Retinal pigment epithelial cell (primary cell): Measurements from ENCODE around the gene TMEM135.
"Not testable (repeated sequence)": the region's sequence is repeated elsewhere in the genome, so short reads cannot be mapped to it uniquely, and the experiment has no call there.

ENCODE experiments used
- DNase-seq: peaks from one replicate; pipeline ENCODE4 v3.0.0-alpha.2; 2010; ENCODE audit warnings: low read depth
- H3K4me3 ChIP-seq: 2 replicates; pipeline ENCODE4 v1.5.1; 2011; ENCODE audit warnings: mild to moderate bottlenecking, low read length, control low read depth, moderate library complexity
- TF ChIP-seq, protein P1 (sequence below): conservative IDR thresholded peaks from 2 replicates; pipeline ENCODE4 v1.5.1; 2011; ENCODE audit warnings: low read depth, low read length, control low read depth, inconsistent platforms

The TMEM135 gene

GRCh38 chr11:87037450-87038234, at the start of gene TMEM135:
Gene TMEM135 (plus strand): TSS chr11:87037934. CDS start chr11:87038046, 112 bp downstream.
- peak; percentile 82 for DNase-seq
- TF ChIP-seq, protein P1, sequence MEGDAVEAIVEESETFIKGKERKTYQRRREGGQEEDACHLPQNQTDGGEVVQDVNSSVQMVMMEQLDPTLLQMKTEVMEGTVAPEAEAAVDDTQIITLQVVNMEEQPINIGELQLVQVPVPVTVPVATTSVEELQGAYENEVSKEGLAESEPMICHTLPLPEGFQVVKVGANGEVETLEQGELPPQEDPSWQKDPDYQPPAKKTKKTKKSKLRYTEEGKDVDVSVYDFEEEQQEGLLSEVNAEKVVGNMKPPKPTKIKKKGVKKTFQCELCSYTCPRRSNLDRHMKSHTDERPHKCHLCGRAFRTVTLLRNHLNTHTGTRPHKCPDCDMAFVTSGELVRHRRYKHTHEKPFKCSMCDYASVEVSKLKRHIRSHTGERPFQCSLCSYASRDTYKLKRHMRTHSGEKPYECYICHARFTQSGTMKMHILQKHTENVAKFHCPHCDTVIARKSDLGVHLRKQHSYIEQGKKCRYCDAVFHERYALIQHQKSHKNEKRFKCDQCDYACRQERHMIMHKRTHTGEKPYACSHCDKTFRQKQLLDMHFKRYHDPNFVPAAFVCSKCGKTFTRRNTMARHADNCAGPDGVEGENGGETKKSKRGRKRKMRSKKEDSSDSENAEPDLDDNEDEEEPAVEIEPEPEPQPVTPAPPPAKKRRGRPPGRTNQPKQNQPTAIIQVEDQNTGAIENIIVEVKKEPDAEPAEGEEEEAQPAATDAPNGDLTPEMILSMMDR = no peak
- peak within 1 kb of the TSS; percentile 96 for H3K4me3 ChIP-seq

DNA sequence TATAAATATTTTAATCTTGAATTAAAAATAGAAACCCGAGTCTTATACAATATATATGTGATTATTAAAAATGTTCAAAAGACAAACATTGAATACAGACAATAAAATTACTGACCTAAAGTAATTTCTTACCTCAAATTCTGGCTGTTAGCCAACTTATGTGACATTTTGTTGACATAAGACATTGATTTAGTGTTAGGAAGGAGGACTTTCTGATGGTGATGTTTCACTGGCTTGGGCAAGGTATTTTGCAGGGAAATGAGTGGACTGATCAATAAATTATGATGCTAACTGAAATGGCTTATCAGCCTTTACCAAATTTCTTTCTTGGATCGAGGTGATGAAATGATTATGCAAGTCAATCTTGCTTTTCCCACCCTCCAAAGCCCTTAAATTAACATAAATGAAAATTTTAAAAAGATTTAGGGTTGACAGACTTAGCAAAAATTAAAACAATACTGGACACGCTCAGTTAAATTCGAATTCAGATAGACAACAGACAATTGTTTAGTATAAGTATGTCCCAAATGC, 49.3 kb upstream of the TMEM135 start:
- DNase-seq = no peak
- no peak overlapping the region for H3K4me3 ChIP-seq
- TF ChIP-seq, protein P1 = no peak

DNA sequence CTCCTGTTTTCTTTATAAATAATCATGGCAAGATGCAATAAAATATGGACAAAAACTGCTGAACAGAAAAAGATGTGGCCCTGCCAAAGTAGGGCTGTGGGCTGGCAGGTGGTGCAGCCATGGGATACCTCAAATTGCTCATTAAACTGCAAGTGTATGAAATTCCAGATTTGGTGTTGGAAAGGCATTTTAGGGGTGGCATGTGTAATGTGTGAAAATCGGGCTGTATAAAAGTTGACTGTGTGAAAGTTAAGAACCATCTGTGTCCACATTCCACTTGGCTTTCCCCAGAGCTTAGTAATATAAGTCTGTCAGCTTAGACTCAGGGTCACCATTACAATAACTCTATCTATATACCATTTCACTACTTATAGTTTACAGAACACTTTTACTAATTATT, 47.7 kb upstream of the TMEM135 start:
- TF ChIP-seq, protein P1 = no peak
- DNase-seq = peak; percentile 93
- H3K4me3 ChIP-seq = no peak overlapping the region

GRCh38 chr11:86990515-86990914, 47.2 kb upstream of the TMEM135 start:
- TF ChIP-seq, protein P1 = no peak
- peak; percentile 97 for DNase-seq
- H3K4me3 ChIP-seq = no peak overlapping the region

- DNase-seq = peak; percentile 61
- H3K4me3 ChIP-seq = no peak overlapping the region
- TF ChIP-seq, protein P1 = no peak
These were observed 46.4 kb upstream of the TMEM135 start for GRCh38 chr11:86991341-86991740.

- not testable (repeated sequence) for H3K4me3 ChIP-seq, DNase-seq
These were observed 45.4 kb upstream of the TMEM135 start for GRCh38 chr11:86992340-86992739.

DNA sequence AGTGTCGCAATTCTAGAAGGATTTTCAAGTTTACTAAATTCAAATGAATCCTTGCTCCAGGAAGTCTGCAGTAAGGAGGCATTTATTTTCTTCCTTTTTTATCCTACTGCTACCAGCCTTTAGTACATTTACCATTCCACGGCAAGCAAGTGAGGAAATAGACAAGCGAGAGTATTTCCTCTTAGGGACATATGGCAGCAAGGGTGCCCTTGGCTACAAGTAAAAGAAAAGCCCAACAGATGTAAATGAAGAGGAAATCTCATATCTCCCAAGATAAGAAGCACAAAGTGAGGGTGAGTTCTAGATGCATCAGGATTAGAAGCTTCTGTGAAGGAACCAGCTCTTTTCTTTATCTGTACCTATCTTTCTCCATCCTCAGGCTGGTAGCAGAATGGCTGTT, 44.7 kb upstream of the TMEM135 start:
- no peak for DNase-seq
- TF ChIP-seq, protein P1 = no peak
- no peak overlapping the region for H3K4me3 ChIP-seq
